ENCODE measurements around the gene LRRC27. TPM values are rescaled to one million over a fixed set of nuclear protein-coding genes. Genes with fewer than 3 reads are reported as not detected.

LRRC27 gene
- total RNA-seq, 1 experiment from 2014 or later, result 4.1 TPM

- no peak for TF ChIP-seq ZBTB33 (IDR thresholded peaks at IDR 0.05; ENCODE audit: extremely low read depth, insufficient replicate concordance, low read length)
- TF ChIP-seq ZNF274 (IDR thresholded peaks at IDR 0.05; ENCODE audit: low read depth, low read length), result no peak
- no peak for TF ChIP-seq SP1 (IDR thresholded peaks at IDR 0.05; ENCODE audit: low read depth)
- TF ChIP-seq CBX3 (IDR thresholded peaks at IDR 0.05; ENCODE audit: low read depth), result no peak
- TF ChIP-seq ZFX (IDR thresholded peaks at IDR 0.05), result no peak
Observed at GRCh38 chr10:132283604-132284382, 48.2 kb upstream of the LRRC27 start (continued).

GRCh38 chr10:132289439-132289838 lies 42.6 kb upstream of the LRRC27 start:
- TF ChIP-seq REST (IDR thresholded peaks at IDR 0.05; ENCODE audit: low read depth) (no peak), ZFX (IDR thresholded peaks at IDR 0.05) (no peak), EGR1 (IDR thresholded peaks at IDR 0.05; ENCODE audit: low read depth) (no peak), SP1 (IDR thresholded peaks at IDR 0.05; ENCODE audit: low read depth) (no peak), ZNF274 (IDR thresholded peaks at IDR 0.05; ENCODE audit: low read depth, low read length) (no peak), JUND (IDR thresholded peaks at IDR 0.05) (no peak), CTCF (IDR thresholded peaks at IDR 0.05 in 2 of 3, conservative IDR thresholded peaks at IDR 0.05 in 1 of 3; ENCODE audit: borderline replicate concordance in 1 of 3, insufficient read depth in 1 of 3, low read depth in 2 of 3, low read length in 2 of 3) (no peak), ELF1 (IDR thresholded peaks at IDR 0.05; ENCODE audit: borderline replicate concordance, low read depth) (no peak), SIN3A (IDR thresholded peaks at IDR 0.05; ENCODE audit: low read depth) (no peak), SRF (IDR thresholded peaks at IDR 0.05; ENCODE audit: low read depth) (no peak), ATF3 (IDR thresholded peaks at IDR 0.05) (no peak), EZH2phosphoT487 (IDR thresholded peaks at IDR 0.05; ENCODE audit: borderline replicate concordance) (no peak), YY1 (IDR thresholded peaks at IDR 0.05; ENCODE audit: extremely low read depth, insufficient replicate concordance, low read depth, low read length) (no peak), RAD21 (IDR thresholded peaks at IDR 0.05; ENCODE audit: low read depth) (no peak), CBX3 (IDR thresholded peaks at IDR 0.05; ENCODE audit: low read depth) (no peak)
- Histone ChIP-seq H4K20me1 (ENCODE audit: insufficient read depth) (no peaks in the 10 kb centered on the region), H2AFZ (ENCODE audit: low read depth, low read length, poor library complexity, severe bottlenecking) (no peak overlapping the region), H3K9ac (ENCODE audit: low read length) (no peak overlapping the region), H3K4me2 (ENCODE audit: low read length) (no peak overlapping the region), H3K36me3 (ENCODE audit: control insufficient read depth in 1 of 2, insufficient read depth in 2 of 2, low read length in 2 of 2) (no peaks in the 10 kb centered on the region), H3K9me3 (ENCODE audit: control insufficient read depth in 1 of 2, insufficient read depth in 1 of 2, low read depth in 1 of 2, low read length in 2 of 2) (no peaks in the 10 kb centered on the region), H3K27me3 (ENCODE audit: insufficient read depth, low read length) (no peaks in the 10 kb centered on the region), H3K4me3 (replicated peaks in 1 of 2; ENCODE audit: low read depth in 1 of 2, low read length in 2 of 2) (no peak overlapping the region), H3K79me2 (ENCODE audit: insufficient read depth, low read length) (no peaks in the 10 kb centered on the region), H3K4me1 (ENCODE audit: control insufficient read depth in 1 of 2, insufficient read depth in 2 of 2, low read length in 2 of 2) (no peaks in the 10 kb centered on the region), H3K9me2 (ENCODE audit: insufficient read depth) (no peaks in the 10 kb centered on the region), H3K27ac (ENCODE audit: low read depth, low read length) (no peak overlapping the region)
- ChIA-PET CTCF (no interaction called here), POLR2A (no interaction called here), RAD21 (ENCODE audit: low non-redundant PET in 1 of 2, low total read pairs in 2 of 2, uncharacterized antibody in 2 of 2, unreplicated experiment in 2 of 2) (no interaction called here)
- intact Hi-C loops (cut with micrococcal nuclease), result no loop called here
- BruUV-seq (replicated peaks), result no TSS peak
- ATAC-seq (no peak), DNase-seq (ENCODE audit: low read depth, low spot score) (no peak)
